A549 (cell line): Measurements from ENCODE around the gene CCSER1. TPM values are rescaled to one million over a fixed set of nuclear protein-coding genes. Genes with fewer than 3 reads are reported as not detected.
"Not testable (repeated sequence)": the region's sequence is repeated elsewhere in the genome, so short reads cannot be mapped to it uniquely, and the experiment has no call there.

Experiments
- ATAC-seq, 2 experiments: fragments of 200-7000 bp in 1 of 2; fragments of >200 bp in 1 of 2; cut with Nextera tagmentation in 1 of 2; cut with Tn5 transposase in 1 of 2; 3 replicates each; pipeline versions ENCODE4 v1.8.0 to v1.9.1; 2018 to 2020; ENCODE audit warnings: mild to moderate bottlenecking in 1 of 2, moderate library complexity in 1 of 2
- CTCF ChIA-PET: fragments of 300-600 bp; sonication (Branson Sonifier 250); formaldehyde crosslinking; extraction: SDS; loops from one replicate; lab custom pipeline; 2021; ENCODE audit warnings: antibody characterized with exemption, inconsistent platforms; lab: Yijun Ruan, JAX
- POLR2A ChIA-PET: fragments of 350-600 bp; formaldehyde crosslinking; extraction: SDS; loops from one replicate; lab custom pipeline; 2021; ENCODE audit warnings: antibody characterized with exemption, inconsistent platforms; lab: Yijun Ruan, JAX
- DNase-seq, 2 experiments: peaks; one replicate each; pipeline versions ENCODE4 v3.0.0 to v3.0.0-alpha.2; 2011 to 2016; ENCODE audit warnings: low read depth in 1 of 2, low spot score in 1 of 2
- FAIRE-seq: peaks from 2 replicates; lab custom pipeline; 2011; peaks lifted over from hg19 to GRCh38; lab: Jason Lieb, UNC
- H3K27ac ChIP-seq, 2 experiments: fragments of >200 bp; sonication (Bioruptor Twin); formaldehyde crosslinking; 3 replicates each; pipeline ENCODE4 v1.5.1; 2016 to 2017
- H3K4me1 ChIP-seq: fragments of >200 bp; sonication (Bioruptor Twin); formaldehyde crosslinking; 3 replicates; pipeline ENCODE4 v1.6.1; 2016
- H3K4me2 ChIP-seq: fragments of >200 bp; sonication (Bioruptor Twin); formaldehyde crosslinking; 3 replicates; pipeline ENCODE4 v1.6.1; 2016
- H3K4me3 ChIP-seq: fragments of >200 bp; sonication (Bioruptor Twin); formaldehyde crosslinking; 3 replicates; pipeline ENCODE4 v1.5.1; 2016
- H3K9me3 ChIP-seq: fragments of >200 bp; sonication (Bioruptor Twin); formaldehyde crosslinking; 3 replicates; pipeline ENCODE4 v1.6.1; 2016
- JUN ChIP-seq, 2 experiments: fragments of >200 bp; sonication (Bioruptor Twin); formaldehyde crosslinking; IDR thresholded peaks; 2 replicates in 1 of 2; 3 replicates in 1 of 2; pipeline ENCODE4 v1.6.1; 2016 to 2017
- KDM1A ChIP-seq: fragments of 200-600 bp; sonication (generic); IDR thresholded peaks from 2 replicates; pipeline ENCODE4 v1.6.1; 2016; ENCODE audit warnings: low read depth, mild to moderate bottlenecking
- MAFK ChIP-seq: fragments of 450-650 bp; IDR thresholded peaks from 2 replicates; pipeline ENCODE4 v1.6.1; 2014; ENCODE audit not compliant: partially characterized antibody
- NR3C1 ChIP-seq: fragments of >200 bp; sonication (Bioruptor Twin); formaldehyde crosslinking; IDR thresholded peaks from 3 replicates; pipeline ENCODE4 v1.6.1; 2017
- PHF8 ChIP-seq: fragments of 200-600 bp; sonication (generic); IDR thresholded peaks from 2 replicates; pipeline ENCODE4 v1.6.1; 2016; ENCODE audit warnings: low read depth, mild to moderate bottlenecking, antibody characterized with exemption, moderate library complexity, borderline replicate concordance
- RAD21 ChIP-seq, 2 experiments: fragments of >200 bp in 1 of 2; sonication (Bioruptor Twin) in 1 of 2; formaldehyde crosslinking in 1 of 2; IDR thresholded peaks in 1 of 2; conservative IDR thresholded peaks in 1 of 2; 2 replicates in 1 of 2; 3 replicates in 1 of 2; pipeline ENCODE4 v1.6.1; 2012 to 2018; ENCODE audit warnings: inconsistent platforms in 1 of 2
- SMC3 ChIP-seq: fragments of >200 bp; sonication (Bioruptor Twin); formaldehyde crosslinking; IDR thresholded peaks from 3 replicates; pipeline ENCODE4 v1.6.1; 2018; ENCODE audit warnings: inconsistent platforms
- TFCP2L1 ChIP-seq: fragments of 250-450 bp; sonication (Bioruptor Pico); IDR thresholded peaks from 2 replicates; pipeline ENCODE4 v1.5.0; 2021; ENCODE audit warnings: mild to moderate bottlenecking
- TP53 ChIP-seq: fragments of 250-450 bp; sonication (Bioruptor Pico); IDR thresholded peaks from 2 replicates; pipeline ENCODE4 v1.5.0; 2021; ENCODE audit warnings: mild to moderate bottlenecking, moderate library complexity
- ZFP36 ChIP-seq: fragments of 450-650 bp; IDR thresholded peaks from 2 replicates; pipeline ENCODE4 v1.6.1; 2014; ENCODE audit warnings: borderline replicate concordance; ENCODE audit not compliant: partially characterized antibody
- WGBS: methylation state at CpG from one replicate; pipeline ENCODE4 v1.1.6; 2017; ENCODE audit errors: missing lambda C conversion rate; 5-methylcytosine and 5-hydroxymethylcytosine counted together
- polyA plus RNA-seq, 4 experiments: library from polyadenylated mRNA; depleted of rRNA in 3 of 4; stranded (reverse); fragments of >200 nt; fragmentation: RNase III in 1 of 4; extraction: RNeasy Plus Mini Kit Qiagen cat#74134 plus additional on column Dnase treatment in 1 of 4; gene quantifications; 2 replicates in 3 of 4; 3 replicates in 1 of 4; pipeline ENCODE4 v1.2.3, GENCODE V29; 2011 to 2017
- TF ChIP-seq, protein P1 (sequence below): fragments of 200-600 bp; sonication (generic); IDR thresholded peaks from 2 replicates; pipeline ENCODE4 v1.6.1; 2016; ENCODE audit warnings: antibody characterized with exemption, mild to moderate bottlenecking, moderate library complexity
- TF ChIP-seq, protein P2 (sequence below): fragments of >200 bp; sonication (Bioruptor Twin); formaldehyde crosslinking; IDR thresholded peaks from 3 replicates; pipeline ENCODE4 v1.5.1; 2016

CCSER1 gene
- polyA plus RNA-seq, 2 of the 4 experiments (the other 2 are of a cell fraction) = 0.06 TPM; not detected in 1

DNA sequence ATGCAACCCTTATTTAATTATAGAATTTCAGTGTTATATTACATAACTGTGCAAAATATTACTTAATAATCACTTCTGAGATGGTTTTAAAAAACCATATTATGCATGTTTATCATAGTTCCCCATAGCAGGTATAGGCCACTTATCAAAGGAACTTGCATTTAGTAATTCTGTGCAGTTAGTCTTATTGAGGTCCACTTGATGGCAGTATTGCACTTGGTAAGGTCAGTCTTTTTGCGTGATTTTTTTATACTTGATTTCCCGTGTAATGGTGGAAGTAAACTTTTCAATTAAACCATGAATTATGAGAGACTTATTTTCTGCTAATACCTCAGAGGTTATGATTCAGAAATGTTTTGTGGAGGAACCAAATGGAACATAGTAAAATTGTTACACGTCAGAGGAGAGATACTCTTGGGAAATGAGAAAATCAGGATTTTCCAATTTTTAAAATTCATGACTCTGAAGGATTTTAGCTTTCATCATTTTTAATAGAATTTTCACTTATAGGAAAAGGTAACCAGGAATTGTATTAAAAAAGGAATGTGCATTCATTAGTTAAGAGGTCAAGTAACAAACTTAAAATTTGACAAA lies 230.0 kb downstream of the CCSER1 start:
- FAIRE-seq = no peak
- CTCF ChIA-PET = interaction anchor here (0.7 kb wide), 1 partner anchor 15 kb away, joined by 3 read pairs; no protein-coding TSS in a partner anchor
- peak; percentile 50 to 55; a peak in 1 of 6 replicates for ATAC-seq
- no peak overlapping the region for H3K4me3 ChIP-seq
- DNase-seq = peak; percentile 3 to 71
- TF ChIP-seq SMC3 = peak; percentile 51
- no peak for TF ChIP-seq ZFP36
- TF ChIP-seq, protein P1, sequence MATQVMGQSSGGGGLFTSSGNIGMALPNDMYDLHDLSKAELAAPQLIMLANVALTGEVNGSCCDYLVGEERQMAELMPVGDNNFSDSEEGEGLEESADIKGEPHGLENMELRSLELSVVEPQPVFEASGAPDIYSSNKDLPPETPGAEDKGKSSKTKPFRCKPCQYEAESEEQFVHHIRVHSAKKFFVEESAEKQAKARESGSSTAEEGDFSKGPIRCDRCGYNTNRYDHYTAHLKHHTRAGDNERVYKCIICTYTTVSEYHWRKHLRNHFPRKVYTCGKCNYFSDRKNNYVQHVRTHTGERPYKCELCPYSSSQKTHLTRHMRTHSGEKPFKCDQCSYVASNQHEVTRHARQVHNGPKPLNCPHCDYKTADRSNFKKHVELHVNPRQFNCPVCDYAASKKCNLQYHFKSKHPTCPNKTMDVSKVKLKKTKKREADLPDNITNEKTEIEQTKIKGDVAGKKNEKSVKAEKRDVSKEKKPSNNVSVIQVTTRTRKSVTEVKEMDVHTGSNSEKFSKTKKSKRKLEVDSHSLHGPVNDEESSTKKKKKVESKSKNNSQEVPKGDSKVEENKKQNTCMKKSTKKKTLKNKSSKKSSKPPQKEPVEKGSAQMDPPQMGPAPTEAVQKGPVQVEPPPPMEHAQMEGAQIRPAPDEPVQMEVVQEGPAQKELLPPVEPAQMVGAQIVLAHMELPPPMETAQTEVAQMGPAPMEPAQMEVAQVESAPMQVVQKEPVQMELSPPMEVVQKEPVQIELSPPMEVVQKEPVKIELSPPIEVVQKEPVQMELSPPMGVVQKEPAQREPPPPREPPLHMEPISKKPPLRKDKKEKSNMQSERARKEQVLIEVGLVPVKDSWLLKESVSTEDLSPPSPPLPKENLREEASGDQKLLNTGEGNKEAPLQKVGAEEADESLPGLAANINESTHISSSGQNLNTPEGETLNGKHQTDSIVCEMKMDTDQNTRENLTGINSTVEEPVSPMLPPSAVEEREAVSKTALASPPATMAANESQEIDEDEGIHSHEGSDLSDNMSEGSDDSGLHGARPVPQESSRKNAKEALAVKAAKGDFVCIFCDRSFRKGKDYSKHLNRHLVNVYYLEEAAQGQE = no peak
- no peak for TF ChIP-seq PHF8
- TF ChIP-seq, protein P2, sequence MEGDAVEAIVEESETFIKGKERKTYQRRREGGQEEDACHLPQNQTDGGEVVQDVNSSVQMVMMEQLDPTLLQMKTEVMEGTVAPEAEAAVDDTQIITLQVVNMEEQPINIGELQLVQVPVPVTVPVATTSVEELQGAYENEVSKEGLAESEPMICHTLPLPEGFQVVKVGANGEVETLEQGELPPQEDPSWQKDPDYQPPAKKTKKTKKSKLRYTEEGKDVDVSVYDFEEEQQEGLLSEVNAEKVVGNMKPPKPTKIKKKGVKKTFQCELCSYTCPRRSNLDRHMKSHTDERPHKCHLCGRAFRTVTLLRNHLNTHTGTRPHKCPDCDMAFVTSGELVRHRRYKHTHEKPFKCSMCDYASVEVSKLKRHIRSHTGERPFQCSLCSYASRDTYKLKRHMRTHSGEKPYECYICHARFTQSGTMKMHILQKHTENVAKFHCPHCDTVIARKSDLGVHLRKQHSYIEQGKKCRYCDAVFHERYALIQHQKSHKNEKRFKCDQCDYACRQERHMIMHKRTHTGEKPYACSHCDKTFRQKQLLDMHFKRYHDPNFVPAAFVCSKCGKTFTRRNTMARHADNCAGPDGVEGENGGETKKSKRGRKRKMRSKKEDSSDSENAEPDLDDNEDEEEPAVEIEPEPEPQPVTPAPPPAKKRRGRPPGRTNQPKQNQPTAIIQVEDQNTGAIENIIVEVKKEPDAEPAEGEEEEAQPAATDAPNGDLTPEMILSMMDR = peak; percentile 71
- peak; percentile 72 to 78 for TF ChIP-seq RAD21 (conservative IDR thresholded peaks at IDR 0.05 in 1 of 2, IDR thresholded peaks at IDR 0.05 in 1 of 2)
- H3K27ac ChIP-seq = no peak overlapping the region
- H3K4me1 ChIP-seq = no peaks in the 10 kb centered on the region
- 15% methylated on average over 3 of the region's 3 CpGs for WGBS
- POLR2A ChIA-PET = no interaction called here
- H3K9me3 ChIP-seq = no peaks in the 10 kb centered on the region
- peak overlapping the region; percentile 54 for H3K4me2 ChIP-seq

DNA sequence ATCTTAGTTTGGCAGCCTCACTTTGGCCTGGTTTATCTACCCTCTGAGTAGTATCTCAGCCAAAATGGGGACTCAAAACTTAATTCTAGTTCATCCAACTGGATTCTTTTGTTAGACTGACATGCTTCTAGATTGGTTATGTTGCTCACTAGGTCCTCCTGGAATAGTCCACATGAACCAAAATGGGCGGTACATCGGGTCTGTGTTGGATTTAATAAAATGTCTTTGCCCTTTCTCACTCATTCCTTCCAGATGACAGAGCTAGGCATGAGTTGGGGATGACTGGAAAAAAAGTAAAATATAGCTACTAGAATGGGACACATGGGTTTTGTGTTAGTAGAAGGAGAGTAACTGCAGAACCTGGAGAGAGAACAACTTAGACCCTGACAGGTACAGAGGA lies 247.9 kb downstream of the CCSER1 start:
- Histone ChIP-seq H3K27ac (no peak overlapping the region), H3K4me1 (no peaks in the 10 kb centered on the region), H3K4me2 (no peak overlapping the region), H3K4me3 (no peak overlapping the region), H3K9me3 (no peaks in the 10 kb centered on the region)
- no peak for DNase-seq
- TF ChIP-seq KDM1A = no peak
- CTCF ChIA-PET = no interaction called here
- WGBS = 17% methylated on average over 2 of the region's 2 CpGs
- POLR2A ChIA-PET = no interaction called here
- no peak for ATAC-seq
- no peak for FAIRE-seq

DNA sequence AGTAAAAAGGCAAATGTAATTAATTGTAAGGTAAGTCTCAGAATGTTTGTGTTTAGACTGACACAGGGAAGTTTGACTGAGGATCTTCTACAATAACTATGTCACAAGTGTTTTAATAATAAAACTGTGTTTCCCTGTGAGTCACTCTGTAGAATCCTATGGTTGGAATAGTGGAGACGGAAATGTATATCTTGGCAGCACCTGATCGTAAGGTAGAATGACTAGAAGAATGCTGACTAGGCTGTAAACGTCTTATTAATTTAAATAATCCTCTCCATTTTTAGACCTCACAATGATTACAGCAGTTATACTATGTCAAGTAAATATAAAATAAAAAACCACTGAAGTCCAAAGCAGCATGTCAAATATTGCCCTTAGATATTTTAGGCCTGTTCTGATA lies 266.0 kb downstream of the CCSER1 start:
- 46% methylated on average over 3 of the region's 3 CpGs for WGBS
- peak; percentile 67 for TF ChIP-seq MAFK
- no peak for TF ChIP-seq JUN (IDR thresholded peaks at IDR 0.05)
- CTCF ChIA-PET = no interaction called here
- Histone ChIP-seq H3K4me2 (no peak overlapping the region), H3K4me1 (no peaks in the 10 kb centered on the region), H3K27ac (no peak overlapping the region), H3K9me3 (no peaks in the 10 kb centered on the region), H3K4me3 (no peak overlapping the region)
- FAIRE-seq = no peak
- no peak for ATAC-seq
- no peak for DNase-seq
- POLR2A ChIA-PET = no interaction called here

DNA sequence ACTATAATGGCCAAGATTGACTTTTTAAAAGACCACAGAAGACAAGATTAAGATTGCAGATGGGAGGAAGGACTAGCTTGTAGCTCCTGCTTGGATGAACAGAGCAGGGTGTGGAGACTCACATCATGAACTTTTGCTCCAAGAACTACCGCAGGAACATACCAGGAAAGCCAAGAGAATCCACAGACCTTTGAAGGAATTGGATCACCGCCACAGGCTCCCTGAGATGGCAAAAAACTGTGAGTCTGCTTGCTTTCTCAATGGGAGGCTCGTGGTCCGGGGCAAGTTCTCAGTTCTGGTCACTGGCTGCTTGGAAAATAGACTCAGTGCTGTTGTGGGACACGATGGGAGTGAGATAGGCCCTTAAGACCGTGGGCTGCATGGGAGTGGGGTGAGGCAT lies 276.6 kb downstream of the CCSER1 start:
- H3K4me2 ChIP-seq = no peak overlapping the region
- FAIRE-seq (no peak), ATAC-seq (no peak), DNase-seq (no peak)
- no peak for TF ChIP-seq NR3C1
- no peak for TF ChIP-seq TP53 (CRISPR knock-in tag)
- no peak for TF ChIP-seq TFCP2L1 (CRISPR knock-in tag)
- TF ChIP-seq, protein P2 = no peak
- ChIA-PET POLR2A (no interaction called here), CTCF (no interaction called here)
- no peak overlapping the region for H3K4me3 ChIP-seq
- no peaks in the 10 kb centered on the region for H3K4me1 ChIP-seq
- 17% methylated on average over 6 of the region's 6 CpGs for WGBS
- H3K27ac ChIP-seq = no peak overlapping the region
- H3K9me3 ChIP-seq = no peaks in the 10 kb centered on the region

DNA sequence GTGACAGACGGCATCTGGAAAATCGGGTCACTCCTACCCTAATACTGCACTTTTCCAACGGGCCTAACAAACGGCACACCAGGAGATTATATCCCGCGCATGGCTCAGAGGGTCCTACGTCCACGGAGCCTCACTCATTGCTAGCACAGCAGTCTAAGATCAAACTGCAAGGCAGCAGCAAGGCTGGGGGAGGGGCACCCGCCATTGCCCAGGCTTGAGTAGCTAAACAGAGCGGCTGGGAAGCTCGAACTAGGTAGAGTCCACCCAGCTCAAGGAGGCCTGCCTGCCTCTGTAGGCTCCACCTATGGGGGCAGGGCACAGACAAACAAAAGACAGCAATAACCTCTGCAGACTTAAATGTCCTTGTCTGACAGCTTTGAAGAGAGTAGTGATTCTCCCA lies 280.7 kb downstream of the CCSER1 start:
- FAIRE-seq, POLR2A ChIA-PET, H3K9me3 ChIP-seq, ATAC-seq, CTCF ChIA-PET, H3K27ac ChIP-seq, H3K4me3 ChIP-seq, H3K4me1 ChIP-seq, H3K4me2 ChIP-seq, DNase-seq: not testable (repeated sequence)
- WGBS = 0% methylated on average over 3 of the region's 11 CpGs

DNA sequence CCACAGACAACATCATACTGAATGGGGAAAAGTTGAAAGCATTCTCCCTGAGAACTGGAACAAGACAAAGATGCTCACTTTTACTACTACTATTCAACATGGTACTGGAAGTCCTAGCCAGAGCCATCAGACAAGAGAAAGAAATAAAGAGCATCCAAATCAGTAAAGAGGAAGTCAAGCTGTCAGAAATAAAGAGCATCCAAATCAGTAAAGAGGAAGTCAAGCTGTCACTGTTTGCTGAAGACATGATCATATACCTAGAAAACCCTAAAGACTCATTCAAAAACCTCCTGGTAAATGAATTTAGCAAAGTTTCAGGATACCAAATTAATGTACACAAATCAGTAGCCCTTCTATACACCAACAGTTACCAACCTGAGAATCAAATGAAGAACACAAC lies 285.6 kb downstream of the CCSER1 start:
- POLR2A ChIA-PET, DNase-seq, H3K4me2 ChIP-seq, H3K4me1 ChIP-seq, H3K27ac ChIP-seq, ATAC-seq, FAIRE-seq, H3K4me3 ChIP-seq, CTCF ChIA-PET, H3K9me3 ChIP-seq: not testable (repeated sequence)
